Mesothelial cell of epicardium (in vitro differentiated cells): ENCODE measurements around the gene DENND4B. TPM values are rescaled to one million over a fixed set of nuclear protein-coding genes. Genes with fewer than 3 reads are reported as not detected.

Experiments used
- DNase-seq, 2 experiments: peaks; one replicate each; pipeline ENCODE4 v3.0.0; 2021; ENCODE audit warnings: low spot score in 2 of 2; ENCODE audit not compliant: unreplicated experiment in 2 of 2
- H3K27ac Mint-ChIP-seq: 2 replicates; pipeline ENCODE4 v1.8.0; 2021; ENCODE audit warnings: mixed read lengths
- H3K27me3 Mint-ChIP-seq: 2 replicates; pipeline ENCODE4 v1.8.0; 2021; ENCODE audit warnings: low read depth, mixed read lengths
- H3K36me3 Mint-ChIP-seq: 2 replicates; pipeline ENCODE4 v1.8.0; 2021; ENCODE audit warnings: mixed read lengths
- H3K4me1 Mint-ChIP-seq: 2 replicates; pipeline ENCODE4 v1.8.0; 2021; ENCODE audit warnings: mixed read lengths
- H3K4me3 Mint-ChIP-seq: 2 replicates; pipeline ENCODE4 v1.8.0; 2021; ENCODE audit warnings: mild to moderate bottlenecking, moderate library complexity, mixed read lengths
- H3K9me3 Mint-ChIP-seq: 2 replicates; pipeline ENCODE4 v1.8.0; 2021; ENCODE audit warnings: mixed read lengths
- total RNA-seq: library from RNA; stranded (reverse); gene quantifications from 3 replicates; pipeline ENCODE4 v1.2.1, GENCODE V29; 2021
- TF ChIP-seq, protein P1 (sequence below): fragments of 200-600 bp; sonication (generic); IDR thresholded peaks from one replicate; pipeline ENCODE4 v1.5.0; 2021; ENCODE audit warnings: antibody characterized with exemption; ENCODE audit not compliant: unreplicated experiment

The DENND4B gene
- total RNA-seq, 1 donor from 2014 or later, result 63.1 TPM

GRCh38 chr1:153940756-153941155 lies 5.8 kb downstream of the DENND4B start:
- Mint-ChIP-seq H3K27ac (no peak overlapping the region), H3K9me3 (no peaks in the 10 kb centered on the region), H3K4me1 (peaks cover 13% of the 10 kb centered on the region), H3K36me3 (peaks cover 16% of the 10 kb centered on the region), H3K4me3 (no peak overlapping the region), H3K27me3 (no peaks in the 10 kb centered on the region)
- TF ChIP-seq, protein P1, sequence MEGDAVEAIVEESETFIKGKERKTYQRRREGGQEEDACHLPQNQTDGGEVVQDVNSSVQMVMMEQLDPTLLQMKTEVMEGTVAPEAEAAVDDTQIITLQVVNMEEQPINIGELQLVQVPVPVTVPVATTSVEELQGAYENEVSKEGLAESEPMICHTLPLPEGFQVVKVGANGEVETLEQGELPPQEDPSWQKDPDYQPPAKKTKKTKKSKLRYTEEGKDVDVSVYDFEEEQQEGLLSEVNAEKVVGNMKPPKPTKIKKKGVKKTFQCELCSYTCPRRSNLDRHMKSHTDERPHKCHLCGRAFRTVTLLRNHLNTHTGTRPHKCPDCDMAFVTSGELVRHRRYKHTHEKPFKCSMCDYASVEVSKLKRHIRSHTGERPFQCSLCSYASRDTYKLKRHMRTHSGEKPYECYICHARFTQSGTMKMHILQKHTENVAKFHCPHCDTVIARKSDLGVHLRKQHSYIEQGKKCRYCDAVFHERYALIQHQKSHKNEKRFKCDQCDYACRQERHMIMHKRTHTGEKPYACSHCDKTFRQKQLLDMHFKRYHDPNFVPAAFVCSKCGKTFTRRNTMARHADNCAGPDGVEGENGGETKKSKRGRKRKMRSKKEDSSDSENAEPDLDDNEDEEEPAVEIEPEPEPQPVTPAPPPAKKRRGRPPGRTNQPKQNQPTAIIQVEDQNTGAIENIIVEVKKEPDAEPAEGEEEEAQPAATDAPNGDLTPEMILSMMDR, result no peak
- DNase-seq, result no peak

DNA sequence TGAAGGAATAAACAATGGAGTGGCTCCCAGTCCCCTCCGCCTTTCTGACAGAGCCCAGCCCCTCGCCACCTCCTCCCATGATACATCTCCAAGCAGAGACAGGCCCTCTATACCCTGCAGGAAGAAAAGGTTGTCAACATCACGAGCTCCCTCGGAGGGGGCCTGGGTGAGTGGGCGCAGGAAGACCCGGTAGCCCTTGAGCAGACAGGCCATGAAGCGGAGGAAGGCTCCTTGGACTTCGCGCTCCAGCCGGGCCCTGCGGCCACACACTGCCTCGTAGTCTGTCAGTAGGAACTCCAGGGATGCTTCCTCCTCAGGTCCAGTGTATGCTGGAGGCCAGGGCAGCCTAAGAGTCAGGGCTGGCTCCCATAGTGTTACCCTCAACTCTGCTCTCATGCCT lies 7.0 kb downstream of the DENND4B start:
- Mint-ChIP-seq H3K36me3 (peaks cover 22% of the 10 kb centered on the region), H3K4me3 (no peak overlapping the region), H3K9me3 (no peaks in the 10 kb centered on the region), H3K27me3 (no peaks in the 10 kb centered on the region), H3K4me1 (peaks cover 2% of the 10 kb centered on the region), H3K27ac (no peak overlapping the region)
- DNase-seq, result no peak
- TF ChIP-seq, protein P1, result no peak

- no peaks in the 10 kb centered on the region for H3K9me3 Mint-ChIP-seq
- DNase-seq, result no peak
- no peak overlapping the region for H3K4me3 Mint-ChIP-seq
- H3K27me3 Mint-ChIP-seq, result no peaks in the 10 kb centered on the region
- H3K36me3 Mint-ChIP-seq, result peaks cover 24% of the 10 kb centered on the region
- H3K4me1 Mint-ChIP-seq, result no peaks in the 10 kb centered on the region
- H3K27ac Mint-ChIP-seq, result no peak overlapping the region
- TF ChIP-seq, protein P1, result no peak
These were observed 7.5 kb downstream of the DENND4B start for GRCh38 chr1:153938996-153939395.

GRCh38 chr1:153937331-153937730 lies 9.2 kb downstream of the DENND4B start:
- DNase-seq, result no peak
- H3K4me3 Mint-ChIP-seq, result no peak overlapping the region
- peaks cover 29% of the 10 kb centered on the region for H3K36me3 Mint-ChIP-seq
- no peaks in the 10 kb centered on the region for H3K4me1 Mint-ChIP-seq
- TF ChIP-seq, protein P1, result no peak
- no peaks in the 10 kb centered on the region for H3K27me3 Mint-ChIP-seq
- no peak overlapping the region for H3K27ac Mint-ChIP-seq
- H3K9me3 Mint-ChIP-seq, result no peaks in the 10 kb centered on the region

GRCh38 chr1:153936011-153936802 lies 10.3 kb downstream of the DENND4B start:
- DNase-seq, result no peak
- H3K36me3 Mint-ChIP-seq, result peaks cover 29% of the 10 kb centered on the region
- H3K4me1 Mint-ChIP-seq, result no peaks in the 10 kb centered on the region
- no peak overlapping the region for H3K27ac Mint-ChIP-seq
- no peaks in the 10 kb centered on the region for H3K9me3 Mint-ChIP-seq
- H3K4me3 Mint-ChIP-seq, result no peak overlapping the region
- TF ChIP-seq, protein P1, result no peak
- no peaks in the 10 kb centered on the region for H3K27me3 Mint-ChIP-seq
